Right renal pelvis (tissue), 4 donors: Measurements from ENCODE around the gene FCHO1. TPM values are rescaled to one million over a fixed set of nuclear protein-coding genes. Genes with fewer than 3 reads are reported as not detected.
"Not testable (repeated sequence)": the region's sequence is repeated elsewhere in the genome, so short reads cannot be mapped to it uniquely, and the experiment has no call there.

Source experiments
- DNase-seq, 4 donors: peaks; one replicate each; pipeline ENCODE4 v3.0.0-alpha.2; 2013; ENCODE audit warnings: low read depth in 4 of 4, low spot score in 3 of 4, missing footprints in 1 of 4
- polyA plus RNA-seq, 4 donors: library from polyadenylated mRNA; unstranded; fragments of 120-200 nt; gene quantifications; one replicate each; pipeline ENCODE4 v1.2.1, GENCODE V29; 2013; ENCODE audit not compliant: insufficient read length in 4 of 4

The FCHO1 gene
- polyA plus RNA-seq, 4 donors: 1.6 to 3.4 (median 2.0) TPM

GRCh38 chr19:17762505-17763229 is 11.4 kb downstream of the FCHO1 start:
- DNase-seq: no peak

- no peak for DNase-seq
Measured at GRCh38 chr19:17764348-17764747, 13.1 kb downstream of the FCHO1 start.

GRCh38 chr19:17765069-17765618 is 13.9 kb downstream of the FCHO1 start:
- DNase-seq: no peak

- DNase-seq: peak in 2 of 4 donors; percentile 55 to 59
Measured at GRCh38 chr19:17766543-17767131, 15.4 kb downstream of the FCHO1 start.

GRCh38 chr19:17767559-17767958 is 16.3 kb downstream of the FCHO1 start:
- no peak for DNase-seq

GRCh38 chr19:17770613-17771012 is 19.3 kb downstream of the FCHO1 start:
- DNase-seq: no peak

GRCh38 chr19:17772172-17772571 is 20.9 kb downstream of the FCHO1 start:
- DNase-seq: no peak

- DNase-seq: no peak
Measured at GRCh38 chr19:17775245-17775927, 24.1 kb downstream of the FCHO1 start.

- no peak for DNase-seq
Measured at GRCh38 chr19:17775991-17776803, 24.9 kb downstream of the FCHO1 start.

- not testable (repeated sequence) for DNase-seq
Measured at GRCh38 chr19:17777840-17778239, 26.6 kb downstream of the FCHO1 start.

- DNase-seq: no peak
Measured at GRCh38 chr19:17778251-17778967, 27.1 kb downstream of the FCHO1 start.

GRCh38 chr19:17778968-17779929 is 28.0 kb downstream of the FCHO1 start:
- no peak for DNase-seq

- no peak for DNase-seq
Measured at GRCh38 chr19:17780781-17781180, 29.5 kb downstream of the FCHO1 start.

GRCh38 chr19:17783721-17784120 is 32.4 kb downstream of the FCHO1 start:
- not testable (repeated sequence) for DNase-seq

GRCh38 chr19:17784201-17785008 is 33.1 kb downstream of the FCHO1 start:
- DNase-seq: peak in 3 of 4 donors; percentile 66 to 69 (median 68)

GRCh38 chr19:17787274-17787913 is 36.1 kb downstream of the FCHO1 start:
- no peak for DNase-seq

- no peak for DNase-seq
Measured at GRCh38 chr19:17788632-17789031, 37.4 kb downstream of the FCHO1 start.
